H1 (cell line): Measurements from ENCODE around the gene BABAM1. TPM values are rescaled to one million over a fixed set of nuclear protein-coding genes. Genes with fewer than 3 reads are reported as not detected.

Source experiments
- EP300 ChIP-seq, 2 experiments: IDR thresholded peaks; 1 replicate in 1 of 2; 2 replicates in 1 of 2; pipeline ENCODE4 v1.6.1; 2011 to 2012; ENCODE audit warnings: low read depth in 2 of 2, low read length in 2 of 2, mild to moderate bottlenecking in 2 of 2, borderline replicate concordance in 1 of 2, inconsistent platforms in 1 of 2, moderate library complexity in 1 of 2
- polyA plus RNA-seq, 7 experiments: library from polyadenylated mRNA; depleted of rRNA in 3 of 7; stranded (reverse) in 5 of 7; unstranded in 2 of 7; fragments of >200 nt in 5 of 7; fragments of 200-250 nt in 2 of 7; gene quantifications; 1 replicate in 5 of 7; 2 replicates in 1 of 7; 4 replicates in 1 of 7; pipeline versions ENCODE4 v1.2.1 to v1.2.3, GENCODE V29; 2011 to 2013; ENCODE audit warnings: missing spikeins in 2 of 7, mixed read lengths in 2 of 7
- total RNA-seq: library from RNA; stranded (reverse); fragmentation: NEBNext Ultra II Directional; extraction: Animal tissue kit (Norgen Biotek cat#: 25700); gene quantifications from 2 replicates; pipeline ENCODE4 v1.2.1, GENCODE V29; 2021

The BABAM1 gene
- total and polyA plus RNA-seq, 2 of the 8 experiments (the other 6 are each of a cell fraction or from before 2014, with no cell fraction given), result 127 to 133 TPM

- 0 out of 3 replicates have a peak, but pooled peaks of 1 of the 2 experiments have one; percentile 14 for TF ChIP-seq EP300 (IDR thresholded peaks at IDR 0.05; ENCODE audit: borderline replicate concordance in 1 of 2, low read depth in 2 of 2, low read length in 2 of 2)
Measured at GRCh38 chr19:17264641-17264979, 2.6 kb upstream of the BABAM1 start, which contains the start of gene USHBP1 (continued).
